LNCaP clone FGC (cell line): ENCODE data around the gene CHEK2.
"Not testable (repeated sequence)": the region's sequence is repeated elsewhere in the genome, so short reads cannot be mapped to it uniquely, and the experiment has no call there.

Experiments
- DNase-seq: peaks from one replicate; pipeline ENCODE4 v3.0.0-alpha.2; 2011; ENCODE audit warnings: low read depth
- H3K4me3 ChIP-seq: 2 replicates; pipeline ENCODE4 v1.5.1; 2011; ENCODE audit warnings: mild to moderate bottlenecking, low read depth, low read length, control low read depth
- CTCF ChIP-seq: IDR thresholded peaks from 2 replicates; pipeline ENCODE4 v1.5.1; 2012; ENCODE audit warnings: mild to moderate bottlenecking; ENCODE audit not compliant: control insufficient read depth, insufficient read depth; ENCODE audit errors: extremely low read depth

CHEK2 gene

GRCh38 chr22:28670161-28670560 lies 71.5 kb downstream of the CHEK2 start:
- DNase-seq: no peak

GRCh38 chr22:28669387-28669786 lies 72.2 kb downstream of the CHEK2 start:
- no peak for TF ChIP-seq CTCF
- no peak for DNase-seq
- no peak overlapping the region for H3K4me3 ChIP-seq

More at GRCh38 chr22:28670161-28670560, 71.5 kb downstream of the CHEK2 start:
- no peak for TF ChIP-seq CTCF
- no peak overlapping the region for H3K4me3 ChIP-seq

- not testable (repeated sequence) for H3K4me3 ChIP-seq, DNase-seq
Measured at GRCh38 chr22:28663569-28663942, 78.1 kb downstream of the CHEK2 start.

- no peak for DNase-seq
- no peak overlapping the region for H3K4me3 ChIP-seq
- TF ChIP-seq CTCF: no peak
Measured at GRCh38 chr22:28658448-28658847, 83.2 kb downstream of the CHEK2 start.

- no peak overlapping the region for H3K4me3 ChIP-seq
- no peak for TF ChIP-seq CTCF
- DNase-seq: no peak
Measured at GRCh38 chr22:28656181-28656580, 85.4 kb downstream of the CHEK2 start.

- H3K4me3 ChIP-seq: no peak overlapping the region
- TF ChIP-seq CTCF: no peak
- no peak for DNase-seq
Measured at GRCh38 chr22:28650463-28650862, 91.2 kb downstream of the CHEK2 start.

- no peak for TF ChIP-seq CTCF
- DNase-seq: no peak
Measured at GRCh38 chr22:28648792-28649191, 92.8 kb downstream of the CHEK2 start.

GRCh38 chr22:28647216-28647615 lies 94.4 kb downstream of the CHEK2 start:
- no peak for DNase-seq
- no peak overlapping the region for H3K4me3 ChIP-seq
- TF ChIP-seq CTCF: no peak

More at GRCh38 chr22:28648792-28649191, 92.8 kb downstream of the CHEK2 start:
- no peak overlapping the region for H3K4me3 ChIP-seq
